HG03095 (cell line): Measurements from ENCODE around the gene RTP5.

Source experiments
- ATAC-seq: cut with Tn5 transposase; IDR thresholded peaks from one replicate; pipeline ENCODE4 v1.9.1; 2021; ENCODE audit warnings: moderate library complexity; ENCODE audit not compliant: unreplicated experiment

RTP5 gene

GRCh38 chr2:241885946-241886643 lies 16.6 kb downstream of the RTP5 start:
- ATAC-seq, result no peak

- ATAC-seq, result no peak
Observed at GRCh38 chr2:241886840-241887447, 17.4 kb downstream of the RTP5 start.

- ATAC-seq, result no peak
Observed at GRCh38 chr2:241887806-241888522, 18.4 kb downstream of the RTP5 start.

- no peak for ATAC-seq
Observed at GRCh38 chr2:241888641-241889040, 19.1 kb downstream of the RTP5 start.

- ATAC-seq, result no peak
Observed at GRCh38 chr2:241890524-241891235, 21.2 kb downstream of the RTP5 start.

GRCh38 chr2:241891315-241891987 lies 21.9 kb downstream of the RTP5 start:
- no peak for ATAC-seq

- no peak for ATAC-seq
Observed at GRCh38 chr2:241891988-241892298, 22.4 kb downstream of the RTP5 start.

GRCh38 chr2:241892299-241893137 lies 23.0 kb downstream of the RTP5 start:
- no peak for ATAC-seq

- ATAC-seq, result no peak
Observed at GRCh38 chr2:241893265-241893664, 23.7 kb downstream of the RTP5 start.

GRCh38 chr2:241894056-241894641 lies 24.6 kb downstream of the RTP5 start:
- no peak for ATAC-seq

- no peak for ATAC-seq
Observed at GRCh38 chr2:241894681-241895426, 25.3 kb downstream of the RTP5 start.

GRCh38 chr2:241895427-241895711 lies 25.8 kb downstream of the RTP5 start:
- ATAC-seq, result no peak

GRCh38 chr2:241895712-241896641 lies 26.4 kb downstream of the RTP5 start:
- ATAC-seq, result no peak

GRCh38 chr2:241896746-241897201 lies 27.2 kb downstream of the RTP5 start:
- ATAC-seq, result no peak

- ATAC-seq, result no peak
Observed at GRCh38 chr2:241897231-241897916, 27.8 kb downstream of the RTP5 start.

GRCh38 chr2:241898463-241899270 lies 29.1 kb downstream of the RTP5 start:
- ATAC-seq, result no peak
